Activated naive CD4-positive, alpha-beta T cell treated with anti-CD3 and anti-CD28 coated beads for 36 hours (primary cell): ENCODE results near the gene NEURL1. TPM values are rescaled to one million over a fixed set of nuclear protein-coding genes. Genes with fewer than 3 reads are reported as not detected.
"Not testable (repeated sequence)": the region's sequence is repeated elsewhere in the genome, so short reads cannot be mapped to it uniquely, and the experiment has no call there.

Experiments used
- CTCF ChIA-PET: fragments of 350-600 bp; sonication (Branson Sonifier 250); formaldehyde crosslinking; loops from one replicate; lab custom pipeline; 2021; ENCODE audit warnings: antibody characterized with exemption; lab: Charles Lee
- DNase-seq: peaks from one replicate; pipeline ENCODE4 v3.0.0-alpha.2; 2020
- H3K27ac Mint-ChIP-seq: one replicate; pipeline ENCODE4 v1.8.0; 2021; ENCODE audit warnings: mild to moderate bottlenecking, mixed read lengths
- H3K27me3 Mint-ChIP-seq: one replicate; pipeline ENCODE4 v1.8.0; 2021; ENCODE audit warnings: low read depth, mixed read lengths
- H3K36me3 Mint-ChIP-seq: one replicate; pipeline ENCODE4 v1.8.0; 2021; ENCODE audit warnings: low read depth, mixed read lengths
- H3K4me1 Mint-ChIP-seq: one replicate; pipeline ENCODE4 v1.8.0; 2021; ENCODE audit warnings: low read depth, mixed read lengths
- H3K4me3 Mint-ChIP-seq: one replicate; pipeline ENCODE4 v1.8.0; 2021; ENCODE audit warnings: mild to moderate bottlenecking, moderate library complexity, mixed read lengths
- H3K9me3 Mint-ChIP-seq: one replicate; pipeline ENCODE4 v1.8.0; 2021; ENCODE audit warnings: mixed read lengths
- intact Hi-C: fragments of 100-400 bp; cut with micrococcal nuclease; formaldehyde crosslinking; loops from one replicate; pipeline ENCODE4 v1.15.1; 2023
- total RNA-seq, 2 experiments: library from RNA; stranded (reverse); gene quantifications; one replicate each; pipeline ENCODE4 v1.2.3, GENCODE V29; 2021

NEURL1 gene
- total RNA-seq, 2 experiments from 2014 or later: 1.3 to 1.6 TPM

- no peak overlapping the region for H3K4me3 Mint-ChIP-seq
These were observed 128.2 kb downstream of the NEURL1 start for GRCh38 chr10:103621783-103622125.

DNA sequence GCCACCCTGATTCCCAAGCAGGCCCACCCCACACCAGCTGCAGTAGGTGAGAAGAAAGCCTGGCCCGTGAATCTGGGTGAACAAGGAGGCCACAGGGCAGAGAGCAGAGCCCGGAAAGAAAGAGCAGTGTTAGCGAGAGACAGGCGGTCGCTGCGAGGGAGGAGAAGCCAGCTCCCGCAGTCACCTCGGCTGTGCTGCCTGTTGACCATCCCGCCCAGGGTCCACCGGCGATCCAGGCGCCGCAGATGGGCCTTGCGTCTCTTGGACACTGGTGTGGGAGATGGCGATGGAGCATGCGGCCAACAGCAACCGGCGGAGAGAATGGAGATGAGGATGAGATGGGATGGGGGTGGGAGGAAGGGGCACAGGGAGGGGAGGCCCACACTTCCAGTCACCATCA, 128.8 kb downstream of the NEURL1 start:
- H3K36me3 Mint-ChIP-seq: no peaks in the 10 kb centered on the region
- no peak overlapping the region for H3K27ac Mint-ChIP-seq
- intact Hi-C loops: no loop called here
- H3K4me1 Mint-ChIP-seq: no peaks in the 10 kb centered on the region
- no peak for DNase-seq
- no peaks in the 10 kb centered on the region for H3K27me3 Mint-ChIP-seq
- CTCF ChIA-PET: interaction anchor here (0.5 kb wide), 1 partner anchor 63 kb away, joined by 4 read pairs; no protein-coding TSS in a partner anchor
- no peaks in the 10 kb centered on the region for H3K9me3 Mint-ChIP-seq
- H3K4me3 Mint-ChIP-seq: no peak overlapping the region

More at GRCh38 chr10:103621783-103622125, 128.2 kb downstream of the NEURL1 start:
- H3K4me1 Mint-ChIP-seq: no peaks in the 10 kb centered on the region
- intact Hi-C loops: no loop called here
- CTCF ChIA-PET: interaction anchor here (0.5 kb wide), 2 partner anchors 60 to 63 kb away, joined by 3 to 4 read pairs; no protein-coding TSS in a partner anchor
- no peaks in the 10 kb centered on the region for H3K9me3 Mint-ChIP-seq
- no peak for DNase-seq
- peaks cover 1% of the 10 kb centered on the region for H3K36me3 Mint-ChIP-seq
- no peaks in the 10 kb centered on the region for H3K27me3 Mint-ChIP-seq
- H3K27ac Mint-ChIP-seq: no peak overlapping the region

DNA sequence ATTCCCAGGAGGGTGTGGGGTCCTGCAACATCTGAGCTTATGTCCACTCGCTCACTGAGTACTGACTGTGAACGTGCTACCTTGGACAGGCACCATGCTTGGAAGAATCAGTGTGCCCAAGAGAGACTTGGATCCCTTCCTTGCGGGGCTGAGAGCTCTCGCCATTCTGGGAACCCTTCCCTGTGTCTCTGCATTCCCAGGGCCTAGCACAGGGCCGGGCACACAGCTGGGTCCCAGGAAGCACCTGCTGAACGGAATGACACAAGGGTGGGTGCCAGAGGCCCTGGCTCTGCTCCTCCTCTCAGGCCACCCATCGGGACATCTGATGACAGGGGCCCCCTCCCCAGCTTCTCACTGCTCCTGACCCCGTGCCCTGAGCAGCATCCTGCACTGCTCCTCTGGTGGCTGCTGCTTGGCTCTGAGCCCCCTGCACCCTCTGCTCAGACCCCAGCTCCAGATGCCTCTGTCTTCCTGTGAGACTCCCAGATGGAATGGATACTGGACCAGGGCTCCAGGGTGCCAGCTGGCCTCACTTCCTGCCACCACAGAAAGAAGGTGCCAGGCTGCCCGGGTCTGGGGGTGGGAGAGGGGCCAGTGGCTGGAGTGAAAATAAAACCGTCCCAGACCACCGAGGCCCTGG, 129.6 kb downstream of the NEURL1 start:
- no peaks in the 10 kb centered on the region for H3K4me1 Mint-ChIP-seq
- CTCF ChIA-PET: no interaction called here
- intact Hi-C loops: no loop called here
- no peaks in the 10 kb centered on the region for H3K36me3 Mint-ChIP-seq
- no peak for DNase-seq
- H3K4me3 Mint-ChIP-seq: no peak overlapping the region
- H3K27ac Mint-ChIP-seq: no peak overlapping the region
- H3K27me3 Mint-ChIP-seq: no peaks in the 10 kb centered on the region
- H3K9me3 Mint-ChIP-seq: no peaks in the 10 kb centered on the region

GRCh38 chr10:103626178-103626577, 132.7 kb downstream of the NEURL1 start:
- Mint-ChIP-seq H3K27me3 (no peaks in the 10 kb centered on the region), H3K4me3 (no peak overlapping the region), H3K4me1 (no peaks in the 10 kb centered on the region), H3K27ac (no peak overlapping the region), H3K36me3 (no peaks in the 10 kb centered on the region), H3K9me3 (no peaks in the 10 kb centered on the region)
- no peak for DNase-seq
- CTCF ChIA-PET: interaction anchor here (0.8 to 1.2 kb wide), 2 partner anchors 60 to 188 kb away, joined by 3 read pairs; no protein-coding TSS in a partner anchor
- intact Hi-C loops: no loop called here

DNA sequence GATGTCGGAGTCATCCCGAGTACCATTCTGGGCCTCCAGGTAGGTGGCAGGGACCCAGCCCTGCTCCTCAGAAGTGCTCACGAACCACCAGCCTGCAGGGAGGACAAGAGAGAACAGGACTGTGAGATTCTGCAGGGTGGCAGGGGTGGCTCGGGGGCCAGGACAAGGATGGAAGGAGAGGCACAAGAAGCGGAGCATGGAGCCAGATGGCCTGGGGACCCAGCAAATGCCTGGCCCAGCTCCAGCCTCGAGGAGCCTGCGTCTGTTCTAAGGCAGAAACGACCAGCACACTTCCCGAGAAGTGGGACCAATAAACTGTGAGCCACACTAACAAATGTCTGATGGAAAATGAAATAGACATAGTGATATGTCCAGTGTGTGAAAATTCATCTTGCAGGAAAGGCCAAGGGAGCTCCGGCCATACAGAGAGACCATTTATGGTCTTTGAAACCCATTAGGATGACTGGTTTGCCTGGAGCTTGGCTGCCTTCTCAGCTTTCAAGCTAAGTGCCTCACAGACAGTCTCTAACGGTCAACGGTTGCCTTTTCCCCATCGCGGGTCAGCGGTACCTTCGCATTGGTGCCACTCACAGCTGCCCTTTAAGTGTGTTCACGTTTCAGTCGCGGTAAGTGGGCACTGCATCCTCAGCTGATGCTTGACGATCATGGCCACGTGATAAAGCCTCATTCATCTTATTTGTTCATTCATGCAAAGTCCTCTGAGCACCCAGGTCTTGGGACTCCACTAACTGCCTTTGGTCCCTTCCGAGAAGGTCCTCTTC, 133.8 kb downstream of the NEURL1 start:
- DNase-seq: no peak
- H3K4me3 Mint-ChIP-seq: no peak overlapping the region
- CTCF ChIA-PET: interaction anchor here (0.5 to 1.9 kb wide), 2 partner anchors 59 to 112 kb away, joined by 5 to 6 read pairs; no protein-coding TSS in a partner anchor
- no peak overlapping the region for H3K27ac Mint-ChIP-seq
- no peaks in the 10 kb centered on the region for H3K4me1 Mint-ChIP-seq
- no peaks in the 10 kb centered on the region for H3K9me3 Mint-ChIP-seq
- intact Hi-C loops: no loop called here
- H3K36me3 Mint-ChIP-seq: no peaks in the 10 kb centered on the region
- no peaks in the 10 kb centered on the region for H3K27me3 Mint-ChIP-seq

GRCh38 chr10:103627893-103628292, 134.4 kb downstream of the NEURL1 start:
- Mint-ChIP-seq H3K9me3 (no peaks in the 10 kb centered on the region), H3K4me3 (no peak overlapping the region), H3K27me3 (no peaks in the 10 kb centered on the region), H3K36me3 (no peaks in the 10 kb centered on the region), H3K4me1 (no peaks in the 10 kb centered on the region), H3K27ac (no peak overlapping the region)
- CTCF ChIA-PET: interaction anchor here (1.9 kb wide), 1 partner anchor 58 kb away, joined by 6 read pairs; no protein-coding TSS in a partner anchor
- no peak for DNase-seq
- intact Hi-C loops: no loop called here

DNA sequence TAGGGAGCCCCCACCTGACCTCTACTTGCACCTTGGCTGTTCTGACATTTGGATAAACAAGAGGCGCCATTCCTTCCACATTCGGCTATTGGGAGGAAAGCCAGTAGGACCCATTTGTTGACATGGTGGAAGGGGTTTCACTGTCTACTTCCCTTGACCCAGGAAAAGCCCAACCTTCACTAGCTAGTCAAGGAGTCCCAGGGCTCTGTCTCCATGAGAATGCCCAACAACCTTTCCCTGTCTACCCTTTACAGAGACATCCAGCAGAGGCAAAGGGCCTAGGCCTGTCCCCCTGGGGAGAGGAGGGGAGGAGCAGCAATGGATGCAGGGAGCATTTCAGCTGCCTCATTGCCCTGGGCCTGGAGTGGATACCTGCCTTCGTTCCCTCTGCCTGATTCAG, 136.1 kb downstream of the NEURL1 start:
- no peaks in the 10 kb centered on the region for H3K9me3 Mint-ChIP-seq
- no peaks in the 10 kb centered on the region for H3K36me3 Mint-ChIP-seq
- intact Hi-C loops: no loop called here
- no peak overlapping the region for H3K4me3 Mint-ChIP-seq
- no peaks in the 10 kb centered on the region for H3K4me1 Mint-ChIP-seq
- CTCF ChIA-PET: interaction anchor here (1.2 kb wide), 1 partner anchor 57 kb away, joined by 4 read pairs; no protein-coding TSS in a partner anchor
- H3K27ac Mint-ChIP-seq: no peak overlapping the region
- no peaks in the 10 kb centered on the region for H3K27me3 Mint-ChIP-seq
- no peak for DNase-seq

GRCh38 chr10:103630156-103630555, 136.7 kb downstream of the NEURL1 start:
- no peak overlapping the region for H3K27ac Mint-ChIP-seq
- CTCF ChIA-PET: interaction anchor here (1.2 kb wide), 1 partner anchor 56 kb away, joined by 4 read pairs; no protein-coding TSS in a partner anchor

GRCh38 chr10:103632247-103632642, 138.7 kb downstream of the NEURL1 start:
- H3K4me3 Mint-ChIP-seq: no peak overlapping the region
- H3K9me3 Mint-ChIP-seq: no peaks in the 10 kb centered on the region
- CTCF ChIA-PET: interaction anchor here (0.7 to 1.2 kb wide), 2 partner anchors 27 to 673 kb away, joined by 3 to 7 read pairs; no protein-coding TSS in a partner anchor
- no peaks in the 10 kb centered on the region for H3K36me3 Mint-ChIP-seq
- no peak for DNase-seq
- no peak overlapping the region for H3K27ac Mint-ChIP-seq
- no peaks in the 10 kb centered on the region for H3K27me3 Mint-ChIP-seq
- intact Hi-C loops: no loop called here
- H3K4me1 Mint-ChIP-seq: no peaks in the 10 kb centered on the region

More at GRCh38 chr10:103630156-103630555, 136.7 kb downstream of the NEURL1 start:
- H3K27me3 Mint-ChIP-seq: no peaks in the 10 kb centered on the region
- DNase-seq: no peak
- no peak overlapping the region for H3K4me3 Mint-ChIP-seq
- intact Hi-C loops: no loop called here
- H3K9me3 Mint-ChIP-seq: no peaks in the 10 kb centered on the region
- H3K4me1 Mint-ChIP-seq: no peaks in the 10 kb centered on the region
- no peaks in the 10 kb centered on the region for H3K36me3 Mint-ChIP-seq

GRCh38 chr10:103632871-103633270, 139.4 kb downstream of the NEURL1 start:
- H3K9me3 Mint-ChIP-seq, H3K4me3 Mint-ChIP-seq, H3K27me3 Mint-ChIP-seq, H3K4me1 Mint-ChIP-seq, H3K36me3 Mint-ChIP-seq, DNase-seq, intact Hi-C loops, H3K27ac Mint-ChIP-seq: not testable (repeated sequence)
- CTCF ChIA-PET: interaction anchor here (1.2 kb wide), 1 partner anchor 28 kb away, joined by 3 read pairs; no protein-coding TSS in a partner anchor

- H3K4me1 Mint-ChIP-seq: no peaks in the 10 kb centered on the region
- CTCF ChIA-PET: interaction anchor here (1.0 kb wide), 1 partner anchor 52 kb away, joined by 4 read pairs; no protein-coding TSS in a partner anchor
- no peaks in the 10 kb centered on the region for H3K9me3 Mint-ChIP-seq
- no peak overlapping the region for H3K27ac Mint-ChIP-seq
- no peak overlapping the region for H3K4me3 Mint-ChIP-seq
- intact Hi-C loops: no loop called here
- DNase-seq: no peak
- H3K36me3 Mint-ChIP-seq: no peaks in the 10 kb centered on the region
- H3K27me3 Mint-ChIP-seq: no peaks in the 10 kb centered on the region
These were observed 140.3 kb downstream of the NEURL1 start for GRCh38 chr10:103633846-103634245.

- Mint-ChIP-seq H3K27ac (no peak overlapping the region), H3K27me3 (no peaks in the 10 kb centered on the region), H3K4me1 (no peaks in the 10 kb centered on the region), H3K4me3 (no peak overlapping the region), H3K36me3 (no peaks in the 10 kb centered on the region), H3K9me3 (no peaks in the 10 kb centered on the region)
- DNase-seq: no peak
- CTCF ChIA-PET: interaction anchor here (1.3 kb wide), 1 partner anchor 70 kb away, joined by 3 read pairs; no protein-coding TSS in a partner anchor
- intact Hi-C loops: no loop called here
These were observed 142.1 kb downstream of the NEURL1 start for GRCh38 chr10:103635580-103635979.
